Breast epithelium (tissue), 3 donors: ENCODE measurements around the gene EXOG.

Experiments used
- POLR2A ChIP-seq: fragments of 450-650 bp; IDR thresholded peaks from one replicate; pipeline ENCODE4 v1.6.1; 2016; ENCODE audit warnings: antibody characterized with exemption, mild to moderate bottlenecking, moderate library complexity
- TF ChIP-seq, protein P1 (sequence below), 3 donors: fragments of 450-650 bp; IDR thresholded peaks; one replicate each; pipeline ENCODE4 v1.5.1; 2016 to 2017; ENCODE audit warnings: antibody characterized with exemption in 3 of 3, mild to moderate bottlenecking in 3 of 3, moderate library complexity in 3 of 3

- TF ChIP-seq, protein P1, sequence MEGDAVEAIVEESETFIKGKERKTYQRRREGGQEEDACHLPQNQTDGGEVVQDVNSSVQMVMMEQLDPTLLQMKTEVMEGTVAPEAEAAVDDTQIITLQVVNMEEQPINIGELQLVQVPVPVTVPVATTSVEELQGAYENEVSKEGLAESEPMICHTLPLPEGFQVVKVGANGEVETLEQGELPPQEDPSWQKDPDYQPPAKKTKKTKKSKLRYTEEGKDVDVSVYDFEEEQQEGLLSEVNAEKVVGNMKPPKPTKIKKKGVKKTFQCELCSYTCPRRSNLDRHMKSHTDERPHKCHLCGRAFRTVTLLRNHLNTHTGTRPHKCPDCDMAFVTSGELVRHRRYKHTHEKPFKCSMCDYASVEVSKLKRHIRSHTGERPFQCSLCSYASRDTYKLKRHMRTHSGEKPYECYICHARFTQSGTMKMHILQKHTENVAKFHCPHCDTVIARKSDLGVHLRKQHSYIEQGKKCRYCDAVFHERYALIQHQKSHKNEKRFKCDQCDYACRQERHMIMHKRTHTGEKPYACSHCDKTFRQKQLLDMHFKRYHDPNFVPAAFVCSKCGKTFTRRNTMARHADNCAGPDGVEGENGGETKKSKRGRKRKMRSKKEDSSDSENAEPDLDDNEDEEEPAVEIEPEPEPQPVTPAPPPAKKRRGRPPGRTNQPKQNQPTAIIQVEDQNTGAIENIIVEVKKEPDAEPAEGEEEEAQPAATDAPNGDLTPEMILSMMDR (IDR thresholded peaks at IDR 0.05) = no peak
- TF ChIP-seq POLR2A = no peak
Measured at GRCh38 chr3:38554127-38554827, 58.1 kb downstream of the EXOG start.
